Stimulated activated CD8-positive, alpha-beta memory T cell treated with anti-CD3 and anti-CD28 coated beads, Interleukin-15, amount 100 ng/mL, for 48 hours (primary cell): ENCODE measurements around the gene TMEM125.

Experiments used
- DNase-seq, 2 donors: peaks; one replicate each; pipeline ENCODE4 v3.0.0-alpha.2; 2020; ENCODE audit warnings: low read depth in 2 of 2

Gene TMEM125

GRCh38 chr1:43247256-43247921 lies 22.4 kb upstream of the TMEM125 start:
- DNase-seq = no peak

GRCh38 chr1:43250351-43250761 lies 19.4 kb upstream of the TMEM125 start:
- DNase-seq = no peak

- no peak for DNase-seq
Measured at GRCh38 chr1:43251024-43251423, 18.8 kb upstream of the TMEM125 start.

GRCh38 chr1:43252225-43252624 lies 17.6 kb upstream of the TMEM125 start:
- no peak for DNase-seq

GRCh38 chr1:43253173-43253572 lies 16.6 kb upstream of the TMEM125 start:
- no peak for DNase-seq

- no peak for DNase-seq
Measured at GRCh38 chr1:43253876-43254275, 15.9 kb upstream of the TMEM125 start.

- no peak for DNase-seq
Measured at GRCh38 chr1:43255438-43256210, 14.2 kb upstream of the TMEM125 start.

- DNase-seq = no peak
Measured at GRCh38 chr1:43256675-43257570, 12.9 kb upstream of the TMEM125 start.

- no peak for DNase-seq
Measured at GRCh38 chr1:43258370-43258769, 11.4 kb upstream of the TMEM125 start.

- no peak for DNase-seq
Measured at GRCh38 chr1:43265431-43265830, 4.4 kb upstream of the TMEM125 start.

GRCh38 chr1:43266881-43267280 lies 2.9 kb upstream of the TMEM125 start:
- DNase-seq = no peak

- DNase-seq = no peak
Measured at GRCh38 chr1:43267291-43267805, 2.4 kb upstream of the TMEM125 start.

- DNase-seq = no peak
Measured at GRCh38 chr1:43267818-43268425, 1.9 kb upstream of the TMEM125 start.

- DNase-seq = no peak
Measured at GRCh38 chr1:43270421-43271095, 775 bp downstream of the TMEM125 start.

- DNase-seq = no peak
Measured at GRCh38 chr1:43271186-43272118, 1.7 kb downstream of the TMEM125 start.

- DNase-seq = no peak
Measured at GRCh38 chr1:43272161-43272560, 2.4 kb downstream of the TMEM125 start.

GRCh38 chr1:43272576-43273571 lies 3.1 kb downstream of the TMEM125 start:
- DNase-seq = no peak

- no peak for DNase-seq
Measured at GRCh38 chr1:43273708-43274107, 3.9 kb downstream of the TMEM125 start.
